Activated naive CD4-positive, alpha-beta T cell treated with anti-CD3 and anti-CD28 coated beads, Interleukin-2, amount 10 ng/mL, durations not matched to agents 7 days and 5 days (primary cell): Measurements from ENCODE around the gene CHRM2.

Source experiments
- CTCF ChIA-PET: fragments of 350-600 bp; sonication (Branson Sonifier 250); formaldehyde crosslinking; loops from one replicate; lab custom pipeline; 2021; ENCODE audit warnings: antibody characterized with exemption; lab: Charles Lee
- DNase-seq: peaks from one replicate; pipeline ENCODE4 v3.0.0-alpha.2; 2020
- H3K27ac Mint-ChIP-seq: one replicate; pipeline ENCODE4 v1.8.0; 2021; ENCODE audit warnings: mild to moderate bottlenecking, moderate library complexity, mixed read lengths
- H3K27me3 Mint-ChIP-seq: one replicate; pipeline ENCODE4 v1.8.0; 2021; ENCODE audit warnings: mild to moderate bottlenecking, mixed read lengths
- H3K36me3 Mint-ChIP-seq: one replicate; pipeline ENCODE4 v1.8.0; 2021; ENCODE audit warnings: mixed read lengths
- H3K4me1 Mint-ChIP-seq: one replicate; pipeline ENCODE4 v1.8.0; 2021; ENCODE audit warnings: mixed read lengths
- H3K4me3 Mint-ChIP-seq: one replicate; pipeline ENCODE4 v1.8.0; 2021; ENCODE audit warnings: mild to moderate bottlenecking, moderate library complexity, mixed read lengths
- H3K9me3 Mint-ChIP-seq: one replicate; pipeline ENCODE4 v1.8.0; 2021; ENCODE audit warnings: mixed read lengths

CHRM2 gene

GRCh38 chr7:136956671-136957070 lies 88.2 kb downstream of the CHRM2 start:
- no peak for DNase-seq
- no peaks in the 10 kb centered on the region for H3K4me1 Mint-ChIP-seq
- H3K36me3 Mint-ChIP-seq: no peaks in the 10 kb centered on the region
- CTCF ChIA-PET: no interaction called here
- H3K4me3 Mint-ChIP-seq: no peak overlapping the region
- H3K27ac Mint-ChIP-seq: no peak overlapping the region
- H3K9me3 Mint-ChIP-seq: peaks cover 16% of the 10 kb centered on the region
- H3K27me3 Mint-ChIP-seq: no peaks in the 10 kb centered on the region

DNA sequence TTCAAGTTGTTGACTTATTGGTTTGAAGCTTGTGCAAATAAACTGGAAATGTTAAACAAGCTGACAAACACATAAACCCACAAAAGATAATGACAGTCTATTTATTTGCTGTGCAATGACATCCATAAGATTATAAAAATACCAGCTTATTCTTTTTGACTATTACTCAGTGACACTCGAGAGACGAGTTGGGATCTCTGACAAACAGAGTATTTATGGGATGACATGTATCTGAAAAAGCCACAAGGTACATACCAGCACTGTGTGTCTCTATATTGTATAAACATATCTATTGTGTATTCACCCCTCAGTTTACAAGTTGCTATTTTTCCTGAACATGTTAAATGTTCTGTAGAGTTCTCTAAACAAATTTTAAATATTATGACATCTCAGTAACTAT lies 88.9 kb downstream of the CHRM2 start:
- peaks cover 14% of the 10 kb centered on the region for H3K9me3 Mint-ChIP-seq
- H3K4me1 Mint-ChIP-seq: no peaks in the 10 kb centered on the region
- no peaks in the 10 kb centered on the region for H3K36me3 Mint-ChIP-seq
- no peak overlapping the region for H3K4me3 Mint-ChIP-seq
- no peaks in the 10 kb centered on the region for H3K27me3 Mint-ChIP-seq
- no peak for DNase-seq
- CTCF ChIA-PET: no interaction called here
- no peak overlapping the region for H3K27ac Mint-ChIP-seq

DNA sequence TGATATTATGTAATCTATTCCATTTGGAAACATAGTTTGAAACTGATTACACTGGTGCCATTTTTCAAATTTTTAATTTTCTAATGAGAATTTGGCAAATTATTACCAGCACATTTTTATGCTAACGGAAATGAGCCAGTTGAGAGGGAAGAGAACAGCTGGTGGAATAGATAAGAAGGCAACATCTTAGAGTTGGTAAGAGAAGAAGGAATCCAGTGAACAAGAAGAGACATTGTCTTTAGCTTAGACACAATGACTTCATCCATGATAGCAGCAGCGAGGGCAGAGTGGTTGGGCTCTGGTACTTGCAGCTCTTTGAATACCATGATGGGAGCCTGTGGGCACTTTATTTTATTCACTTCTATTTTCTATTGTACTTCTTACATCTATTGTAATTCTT lies 89.6 kb downstream of the CHRM2 start:
- no peaks in the 10 kb centered on the region for H3K27me3 Mint-ChIP-seq
- CTCF ChIA-PET: no interaction called here
- H3K4me1 Mint-ChIP-seq: no peaks in the 10 kb centered on the region
- no peak overlapping the region for H3K27ac Mint-ChIP-seq
- peaks cover 9% of the 10 kb centered on the region for H3K9me3 Mint-ChIP-seq
- H3K36me3 Mint-ChIP-seq: no peaks in the 10 kb centered on the region
- H3K4me3 Mint-ChIP-seq: no peak overlapping the region
- DNase-seq: no peak

DNA sequence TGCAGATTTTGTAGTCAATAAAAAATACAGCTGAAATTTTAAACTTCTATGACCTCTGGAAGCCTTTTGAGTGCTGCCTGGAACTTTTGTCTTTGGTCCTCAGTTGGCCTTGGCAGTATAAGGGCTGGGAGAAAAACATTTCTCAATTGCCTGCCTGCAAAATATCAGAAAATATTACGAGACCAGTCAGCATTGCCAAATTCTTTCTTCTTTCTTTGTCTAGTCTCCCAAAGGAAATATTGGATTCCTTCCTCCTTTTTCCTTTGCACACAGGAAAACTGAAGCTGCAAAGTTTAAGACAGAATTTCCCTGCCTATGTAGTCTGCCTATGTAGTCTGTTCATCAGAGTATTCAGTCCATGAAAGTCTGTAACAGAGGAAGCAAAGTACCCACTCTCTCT lies 95.9 kb downstream of the CHRM2 start:
- no peaks in the 10 kb centered on the region for H3K27me3 Mint-ChIP-seq
- no peaks in the 10 kb centered on the region for H3K4me1 Mint-ChIP-seq
- peaks cover 9% of the 10 kb centered on the region for H3K9me3 Mint-ChIP-seq
- CTCF ChIA-PET: no interaction called here
- no peak overlapping the region for H3K27ac Mint-ChIP-seq
- no peak overlapping the region for H3K4me3 Mint-ChIP-seq
- DNase-seq: no peak
- H3K36me3 Mint-ChIP-seq: no peaks in the 10 kb centered on the region

- CTCF ChIA-PET: no interaction called here
- no peaks in the 10 kb centered on the region for H3K27me3 Mint-ChIP-seq
- H3K27ac Mint-ChIP-seq: no peak overlapping the region
- H3K4me1 Mint-ChIP-seq: no peaks in the 10 kb centered on the region
- no peak overlapping the region for H3K4me3 Mint-ChIP-seq
- no peak for DNase-seq
- H3K9me3 Mint-ChIP-seq: peaks cover 2% of the 10 kb centered on the region
- H3K36me3 Mint-ChIP-seq: no peaks in the 10 kb centered on the region
These were observed 98.4 kb downstream of the CHRM2 start for GRCh38 chr7:136966825-136967224.

- DNase-seq: no peak
- Mint-ChIP-seq H3K36me3 (no peaks in the 10 kb centered on the region), H3K4me1 (no peaks in the 10 kb centered on the region), H3K4me3 (no peak overlapping the region), H3K27ac (no peak overlapping the region), H3K27me3 (no peaks in the 10 kb centered on the region), H3K9me3 (peaks cover 9% of the 10 kb centered on the region)
- CTCF ChIA-PET: no interaction called here
These were observed 101.3 kb downstream of the CHRM2 start for GRCh38 chr7:136969761-136970160.

DNA sequence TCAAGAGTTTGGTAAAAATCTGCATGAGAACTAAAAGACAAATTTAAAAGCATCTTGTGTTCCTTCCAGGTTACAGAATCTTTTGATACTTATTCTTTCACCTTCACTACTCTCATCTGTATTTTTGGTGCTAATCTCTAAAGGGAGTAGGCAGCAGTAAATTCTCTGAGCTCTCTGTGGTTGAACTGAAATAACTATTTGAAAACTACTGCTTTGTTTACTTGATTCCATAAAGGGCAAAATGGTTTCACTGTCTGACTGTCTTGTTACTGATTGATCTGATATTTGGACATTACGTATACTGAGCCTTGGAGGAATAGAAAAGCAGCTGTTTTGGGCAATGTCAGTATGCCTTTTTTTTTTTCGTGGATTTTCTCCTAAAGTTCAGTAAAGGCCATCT lies 103.3 kb downstream of the CHRM2 start:
- H3K27me3 Mint-ChIP-seq: no peaks in the 10 kb centered on the region
- peaks cover 9% of the 10 kb centered on the region for H3K9me3 Mint-ChIP-seq
- H3K4me3 Mint-ChIP-seq: no peak overlapping the region
- no peak overlapping the region for H3K27ac Mint-ChIP-seq
- no peaks in the 10 kb centered on the region for H3K36me3 Mint-ChIP-seq
- no peak for DNase-seq
- CTCF ChIA-PET: no interaction called here
- no peaks in the 10 kb centered on the region for H3K4me1 Mint-ChIP-seq

GRCh38 chr7:136976504-136977251 lies 108.2 kb downstream of the CHRM2 start:
- Mint-ChIP-seq H3K27ac (no peak overlapping the region), H3K27me3 (no peaks in the 10 kb centered on the region), H3K9me3 (peaks cover 15% of the 10 kb centered on the region), H3K4me3 (no peak overlapping the region), H3K36me3 (no peaks in the 10 kb centered on the region), H3K4me1 (no peaks in the 10 kb centered on the region)
- CTCF ChIA-PET: no interaction called here
- no peak for DNase-seq

DNA sequence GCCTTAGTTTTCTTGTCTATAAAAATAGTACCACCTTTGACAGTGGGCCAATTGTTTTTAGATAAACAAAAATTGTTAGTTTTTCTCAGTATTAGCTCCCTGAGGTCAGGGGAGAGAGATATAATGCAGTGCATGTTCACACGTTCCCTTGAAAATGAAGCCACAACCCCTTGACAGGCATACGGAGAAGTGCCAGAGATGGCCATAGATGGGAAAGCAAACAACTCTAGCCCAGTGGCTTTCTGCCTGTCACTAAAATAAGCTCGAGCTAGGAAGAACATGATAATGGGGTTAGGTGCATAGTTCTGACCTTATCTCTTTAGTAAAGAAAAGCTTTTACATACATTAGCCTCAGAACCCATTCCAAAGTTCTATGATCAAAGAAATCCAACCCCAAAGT lies 124.9 kb downstream of the CHRM2 start:
- H3K27me3 Mint-ChIP-seq: no peaks in the 10 kb centered on the region
- peaks cover 2% of the 10 kb centered on the region for H3K9me3 Mint-ChIP-seq
- no peak overlapping the region for H3K4me3 Mint-ChIP-seq
- H3K36me3 Mint-ChIP-seq: no peaks in the 10 kb centered on the region
- no peaks in the 10 kb centered on the region for H3K4me1 Mint-ChIP-seq
- no peak for DNase-seq
- no peak overlapping the region for H3K27ac Mint-ChIP-seq
- CTCF ChIA-PET: no interaction called here

GRCh38 chr7:136997735-136998134 lies 129.3 kb downstream of the CHRM2 start:
- Mint-ChIP-seq H3K36me3 (no peaks in the 10 kb centered on the region), H3K4me3 (no peak overlapping the region), H3K4me1 (no peaks in the 10 kb centered on the region), H3K9me3 (peaks cover 2% of the 10 kb centered on the region), H3K27ac (no peak overlapping the region), H3K27me3 (no peaks in the 10 kb centered on the region)
- CTCF ChIA-PET: no interaction called here
- no peak for DNase-seq

GRCh38 chr7:136998495-136998894 lies 130.0 kb downstream of the CHRM2 start:
- CTCF ChIA-PET: no interaction called here
- H3K4me1 Mint-ChIP-seq: no peaks in the 10 kb centered on the region
- no peak overlapping the region for H3K4me3 Mint-ChIP-seq
- no peak for DNase-seq
- H3K27ac Mint-ChIP-seq: no peak overlapping the region
- no peaks in the 10 kb centered on the region for H3K27me3 Mint-ChIP-seq
- H3K9me3 Mint-ChIP-seq: peaks cover 2% of the 10 kb centered on the region
- no peaks in the 10 kb centered on the region for H3K36me3 Mint-ChIP-seq

DNA sequence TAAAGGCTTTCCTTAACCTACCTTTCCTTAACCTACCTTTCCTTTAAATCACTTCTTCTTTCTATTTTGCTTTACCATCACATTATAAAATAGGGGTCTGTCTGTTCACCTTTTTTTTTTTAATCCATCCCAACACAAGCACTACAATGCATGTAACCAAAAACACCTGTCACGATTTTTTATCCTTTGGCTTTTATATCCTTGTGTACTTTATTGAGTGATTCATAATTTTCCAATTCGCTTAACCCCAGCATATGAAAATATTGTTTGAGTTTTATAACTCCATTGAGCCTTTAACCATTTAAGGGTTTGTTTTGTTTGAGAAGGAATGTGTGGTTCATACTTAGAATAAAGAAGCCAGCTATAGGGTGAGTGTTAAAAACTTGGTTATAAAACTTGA lies 132.2 kb downstream of the CHRM2 start:
- Mint-ChIP-seq H3K27ac (no peak overlapping the region), H3K27me3 (no peaks in the 10 kb centered on the region), H3K36me3 (no peaks in the 10 kb centered on the region), H3K9me3 (no peaks in the 10 kb centered on the region), H3K4me3 (no peak overlapping the region), H3K4me1 (no peaks in the 10 kb centered on the region)
- CTCF ChIA-PET: no interaction called here
- DNase-seq: no peak

DNA sequence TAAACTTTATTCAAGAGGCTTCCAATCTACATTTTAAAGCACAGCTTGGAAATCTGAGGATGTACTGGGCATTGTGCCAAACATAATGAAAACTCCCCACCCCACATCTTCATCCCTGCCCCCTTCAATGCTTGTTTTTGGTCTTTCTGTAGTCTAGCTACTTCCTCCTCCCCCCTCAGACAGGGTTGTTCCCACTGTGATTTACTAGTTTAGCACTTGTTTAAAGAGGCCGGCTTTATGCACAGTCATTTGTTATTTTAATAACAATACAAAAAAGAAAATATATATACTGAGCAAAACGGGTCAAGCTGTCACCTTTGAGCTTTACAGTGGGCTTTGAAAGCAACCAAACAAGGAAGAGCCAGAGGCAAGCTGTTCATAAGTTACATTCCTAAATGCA lies 132.6 kb downstream of the CHRM2 start:
- H3K27me3 Mint-ChIP-seq: no peaks in the 10 kb centered on the region
- H3K4me1 Mint-ChIP-seq: no peaks in the 10 kb centered on the region
- no peaks in the 10 kb centered on the region for H3K9me3 Mint-ChIP-seq
- CTCF ChIA-PET: no interaction called here
- no peaks in the 10 kb centered on the region for H3K36me3 Mint-ChIP-seq
- no peak overlapping the region for H3K4me3 Mint-ChIP-seq
- DNase-seq: no peak
- H3K27ac Mint-ChIP-seq: no peak overlapping the region

DNA sequence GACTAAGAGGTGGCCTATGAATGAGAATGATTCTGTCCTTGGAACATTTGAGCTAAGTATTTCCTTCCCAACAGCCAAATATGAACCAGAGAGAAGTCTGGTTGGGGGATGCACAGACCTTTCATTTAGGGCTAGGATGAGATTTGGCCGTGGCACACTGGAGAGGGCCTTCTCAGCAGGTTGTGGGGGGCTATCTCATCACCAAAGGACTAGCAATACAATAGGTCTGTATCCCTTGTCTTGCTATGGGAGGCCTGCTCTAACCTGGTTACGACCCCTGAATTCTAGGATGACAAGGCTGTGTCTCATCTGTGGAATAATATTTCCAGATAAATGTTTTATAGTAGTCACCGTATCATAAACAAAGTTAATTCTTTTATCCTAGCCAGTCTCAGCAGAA lies 133.0 kb downstream of the CHRM2 start:
- CTCF ChIA-PET: no interaction called here
- no peak overlapping the region for H3K4me3 Mint-ChIP-seq
- no peaks in the 10 kb centered on the region for H3K9me3 Mint-ChIP-seq
- no peaks in the 10 kb centered on the region for H3K4me1 Mint-ChIP-seq
- no peaks in the 10 kb centered on the region for H3K27me3 Mint-ChIP-seq
- DNase-seq: no peak
- no peak overlapping the region for H3K27ac Mint-ChIP-seq
- no peaks in the 10 kb centered on the region for H3K36me3 Mint-ChIP-seq

DNA sequence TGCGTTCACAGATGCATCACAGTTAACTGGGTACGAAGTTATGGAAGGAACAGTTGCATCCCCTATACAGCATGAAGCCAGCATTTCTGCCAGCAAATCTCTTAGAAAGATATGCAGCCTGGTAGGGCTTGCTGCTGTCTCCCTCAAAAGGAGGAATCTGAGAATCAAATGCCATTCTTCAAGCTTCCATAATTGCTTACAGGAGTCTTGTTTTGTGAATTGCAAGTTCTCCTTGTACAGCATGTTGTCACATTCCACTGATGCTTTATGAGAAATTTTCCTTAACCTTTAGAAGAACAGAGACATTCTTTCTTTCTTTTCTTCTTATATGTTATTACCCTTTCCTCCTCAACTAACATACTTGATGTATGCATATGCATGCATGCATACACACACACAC lies 134.6 kb downstream of the CHRM2 start:
- H3K36me3 Mint-ChIP-seq: no peaks in the 10 kb centered on the region
- no peak overlapping the region for H3K4me3 Mint-ChIP-seq
- H3K27me3 Mint-ChIP-seq: no peaks in the 10 kb centered on the region
- CTCF ChIA-PET: no interaction called here
- no peaks in the 10 kb centered on the region for H3K4me1 Mint-ChIP-seq
- H3K9me3 Mint-ChIP-seq: peaks cover 2% of the 10 kb centered on the region
- no peak overlapping the region for H3K27ac Mint-ChIP-seq
- no peak for DNase-seq

DNA sequence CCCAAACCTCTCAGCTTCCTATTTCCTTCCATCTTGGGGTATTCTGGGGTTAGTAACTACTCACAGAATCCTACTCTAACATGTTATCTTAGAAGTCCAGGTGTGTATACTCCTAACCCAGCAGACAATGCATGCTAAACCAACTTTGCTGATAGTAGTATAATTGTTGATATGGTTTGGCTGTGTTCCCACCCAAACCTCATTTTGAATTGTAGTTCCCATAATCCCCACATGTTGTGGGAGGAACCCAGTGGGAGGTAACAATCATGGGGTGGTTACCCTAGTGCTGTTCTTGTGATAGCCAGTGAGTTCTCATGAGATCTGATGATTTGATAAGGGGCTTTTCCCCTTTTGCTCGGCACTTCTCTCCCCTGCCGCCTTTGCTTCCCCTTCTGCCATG lies 135.1 kb downstream of the CHRM2 start:
- no peaks in the 10 kb centered on the region for H3K36me3 Mint-ChIP-seq

More for the DNA sequence above, 135.1 kb downstream of the CHRM2 start:
- no peak for DNase-seq
- Mint-ChIP-seq H3K4me1 (no peaks in the 10 kb centered on the region), H3K9me3 (peaks cover 2% of the 10 kb centered on the region), H3K27ac (no peak overlapping the region), H3K4me3 (no peak overlapping the region), H3K27me3 (no peaks in the 10 kb centered on the region)
- CTCF ChIA-PET: no interaction called here
